Caco-2 (cell line): ENCODE results near the gene HLA-DMA. TPM values are rescaled to one million over a fixed set of nuclear protein-coding genes. Genes with fewer than 3 reads are reported as not detected.
"Not testable (repeated sequence)": the region's sequence is repeated elsewhere in the genome, so short reads cannot be mapped to it uniquely, and the experiment has no call there.

ENCODE experiments used
- BruUV-seq: library from RNA; stranded (reverse); fragments of 400-500 nt; replicated peaks from 2 replicates; lab custom pipeline; 2021; lab: Mats Ljungman, UMichigan
- CTCF ChIA-PET: fragments of 300-600 bp; sonication (Branson Sonifier 250); formaldehyde crosslinking; loops from one replicate; lab custom pipeline; 2022; ENCODE audit warnings: antibody characterized with exemption; lab: Charles Lee
- POLR2A ChIA-PET: fragments of 300-600 bp; sonication (Branson Sonifier 250); formaldehyde crosslinking; loops from one replicate; lab custom pipeline; 2022; ENCODE audit warnings: antibody characterized with exemption; lab: Charles Lee
- DNase-seq, 2 experiments: peaks; one replicate each; pipeline versions ENCODE4 v3.0.0 to v3.0.0-alpha.2; 2020 to 2022
- H3K27me3 ChIP-seq: replicated peaks from 2 replicates; pipeline ENCODE4 v1.6.0; 2011; ENCODE audit warnings: low read length; ENCODE audit not compliant: control insufficient read depth, insufficient read depth
- H3K36me3 ChIP-seq: 2 replicates; pipeline ENCODE4 v1.5.1; 2011; ENCODE audit warnings: low read length; ENCODE audit not compliant: control insufficient read depth, insufficient read depth
- H3K4me1 ChIP-seq: fragments of 250-450 bp; sonication (Bioruptor Pico); 2 replicates; pipeline ENCODE4 v1.5.1; 2020; ENCODE audit warnings: mild to moderate bottlenecking
- H3K4me3 ChIP-seq: 2 replicates; pipeline ENCODE4 v1.5.1; 2011; ENCODE audit warnings: low read depth, mild to moderate bottlenecking, control low read depth, low read length
- H3K9me3 ChIP-seq: fragments of 250-450 bp; sonication (Bioruptor Pico); 2 replicates; pipeline ENCODE4 v1.5.1; 2020; ENCODE audit warnings: mild to moderate bottlenecking, moderate library complexity
- H3K27ac Mint-ChIP-seq: one replicate; pipeline ENCODE4 v1.8.0; 2022; ENCODE audit warnings: mixed read lengths; ENCODE audit not compliant: unreplicated experiment
- H3K27me3 Mint-ChIP-seq: one replicate; pipeline ENCODE4 v1.8.0; 2022; ENCODE audit warnings: mixed read lengths; ENCODE audit not compliant: insufficient read depth, unreplicated experiment
- H3K36me3 Mint-ChIP-seq: one replicate; pipeline ENCODE4 v1.8.0; 2022; ENCODE audit warnings: mild to moderate bottlenecking, mixed read lengths; ENCODE audit not compliant: insufficient read depth, unreplicated experiment
- H3K4me1 Mint-ChIP-seq: one replicate; pipeline ENCODE4 v1.8.0; 2022; ENCODE audit warnings: low read depth, mixed read lengths; ENCODE audit not compliant: unreplicated experiment
- H3K4me3 Mint-ChIP-seq: one replicate; pipeline ENCODE4 v1.8.0; 2022; ENCODE audit warnings: mild to moderate bottlenecking, moderate library complexity, mixed read lengths; ENCODE audit not compliant: unreplicated experiment
- H3K9me3 Mint-ChIP-seq: one replicate; pipeline ENCODE4 v1.8.0; 2022; ENCODE audit warnings: mixed read lengths; ENCODE audit not compliant: unreplicated experiment
- intact Hi-C: fragments of 100-400 bp; cut with micrococcal nuclease; formaldehyde crosslinking; loops from one replicate; pipeline ENCODE4 v1.10.0; 2022; ENCODE audit not compliant: unreplicated experiment
- total RNA-seq: library from RNA; stranded (reverse); gene quantifications from 2 replicates; pipeline ENCODE4 v1.2.3, GENCODE V29; 2022
- TF ChIP-seq, protein P1 (sequence below), 2 experiments: fragments of 200-600 bp in 1 of 2; IDR thresholded peaks; 1 replicate in 1 of 2; 2 replicates in 1 of 2; pipeline versions ENCODE4 v1.5.1 to v1.8.0; 2011 to 2022; ENCODE audit warnings: antibody characterized with exemption in 1 of 2, control low read depth in 1 of 2, inconsistent platforms in 1 of 2, low read depth in 1 of 2, low read length in 1 of 2, mild to moderate bottlenecking in 1 of 2, moderate library complexity in 1 of 2; ENCODE audit not compliant: insufficient read depth in 1 of 2, severe bottlenecking in 1 of 2, unreplicated experiment in 1 of 2

The HLA-DMA gene
- total RNA-seq, 1 experiment from 2014 or later: 2.1 TPM

DNA sequence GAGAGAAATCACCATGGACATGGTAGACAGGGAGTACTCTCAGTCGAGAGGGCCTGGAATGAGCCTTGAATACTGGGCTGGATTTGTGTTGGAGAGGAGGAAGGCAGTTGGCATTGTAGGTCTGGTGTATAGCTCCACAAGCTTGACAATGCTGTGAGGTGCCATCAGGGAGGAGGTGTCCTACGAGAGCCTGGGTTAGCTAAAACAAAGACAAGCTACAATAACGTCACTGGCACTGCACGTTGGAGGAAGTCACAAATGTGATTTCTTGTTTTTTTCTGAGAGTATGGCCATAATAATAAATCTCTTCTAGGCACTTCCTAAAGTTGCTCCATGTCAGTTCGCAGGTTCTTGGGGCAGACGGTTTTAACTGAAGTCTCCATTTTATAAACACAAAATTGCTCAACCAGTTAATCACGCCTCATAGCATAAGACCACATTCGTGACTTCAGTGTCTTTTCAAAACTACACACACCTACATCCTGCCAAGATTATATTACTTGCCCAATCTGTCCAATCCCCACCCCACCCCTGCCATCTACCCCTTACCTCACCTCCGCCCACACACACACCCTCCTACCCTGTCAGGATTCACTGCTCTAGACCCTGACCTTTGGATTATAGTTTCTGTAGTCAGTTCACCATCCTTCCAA lies 7.7 kb downstream of the HLA-DMA start:
- ChIA-PET POLR2A (no interaction called here), CTCF (no interaction called here)
- H3K36me3 ChIP-seq: no peaks in the 10 kb centered on the region
- H3K27me3 ChIP-seq: no peaks in the 10 kb centered on the region
- DNase-seq: no peak
- intact Hi-C loops: loop anchor here (5.0 kb wide), 1 partner anchor 108 kb away; the partner anchor contains the start of gene TAP2
- H3K27ac Mint-ChIP-seq: no peak overlapping the region
- TF ChIP-seq, protein P1, sequence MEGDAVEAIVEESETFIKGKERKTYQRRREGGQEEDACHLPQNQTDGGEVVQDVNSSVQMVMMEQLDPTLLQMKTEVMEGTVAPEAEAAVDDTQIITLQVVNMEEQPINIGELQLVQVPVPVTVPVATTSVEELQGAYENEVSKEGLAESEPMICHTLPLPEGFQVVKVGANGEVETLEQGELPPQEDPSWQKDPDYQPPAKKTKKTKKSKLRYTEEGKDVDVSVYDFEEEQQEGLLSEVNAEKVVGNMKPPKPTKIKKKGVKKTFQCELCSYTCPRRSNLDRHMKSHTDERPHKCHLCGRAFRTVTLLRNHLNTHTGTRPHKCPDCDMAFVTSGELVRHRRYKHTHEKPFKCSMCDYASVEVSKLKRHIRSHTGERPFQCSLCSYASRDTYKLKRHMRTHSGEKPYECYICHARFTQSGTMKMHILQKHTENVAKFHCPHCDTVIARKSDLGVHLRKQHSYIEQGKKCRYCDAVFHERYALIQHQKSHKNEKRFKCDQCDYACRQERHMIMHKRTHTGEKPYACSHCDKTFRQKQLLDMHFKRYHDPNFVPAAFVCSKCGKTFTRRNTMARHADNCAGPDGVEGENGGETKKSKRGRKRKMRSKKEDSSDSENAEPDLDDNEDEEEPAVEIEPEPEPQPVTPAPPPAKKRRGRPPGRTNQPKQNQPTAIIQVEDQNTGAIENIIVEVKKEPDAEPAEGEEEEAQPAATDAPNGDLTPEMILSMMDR (IDR thresholded peaks at IDR 0.05; ENCODE audit: insufficient read depth in 1 of 2, low read depth in 1 of 2, low read length in 1 of 2, severe bottlenecking in 1 of 2, unreplicated experiment in 1 of 2): no peak
- no peak overlapping the region for H3K4me3 ChIP-seq
- no peaks in the 10 kb centered on the region for H3K4me1 ChIP-seq
- H3K36me3 Mint-ChIP-seq: no peaks in the 10 kb centered on the region
- H3K9me3 ChIP-seq: peaks cover 9% of the 10 kb centered on the region
- no peaks in the 10 kb centered on the region for H3K4me1 Mint-ChIP-seq
- H3K9me3 Mint-ChIP-seq: no peaks in the 10 kb centered on the region
- BruUV-seq: no TSS peak
- H3K27me3 Mint-ChIP-seq: peaks cover 7% of the 10 kb centered on the region
- no peak overlapping the region for H3K4me3 Mint-ChIP-seq

GRCh38 chr6:32943864-32944649 lies 8.8 kb downstream of the HLA-DMA start:
- no peaks in the 10 kb centered on the region for H3K36me3 Mint-ChIP-seq
- intact Hi-C loops: no loop called here
- Histone ChIP-seq H3K36me3 (no peaks in the 10 kb centered on the region), H3K4me3 (no peak overlapping the region), H3K27me3 (no peaks in the 10 kb centered on the region), H3K9me3 (peaks cover 9% of the 10 kb centered on the region), H3K4me1 (no peaks in the 10 kb centered on the region)
- no peak overlapping the region for H3K27ac Mint-ChIP-seq
- no peaks in the 10 kb centered on the region for H3K4me1 Mint-ChIP-seq
- TF ChIP-seq, protein P1 (IDR thresholded peaks at IDR 0.05; ENCODE audit: insufficient read depth in 1 of 2, low read depth in 1 of 2, low read length in 1 of 2, severe bottlenecking in 1 of 2, unreplicated experiment in 1 of 2): no peak
- no TSS peak for BruUV-seq
- no peaks in the 10 kb centered on the region for H3K9me3 Mint-ChIP-seq
- no peak for DNase-seq
- ChIA-PET POLR2A (no interaction called here), CTCF (interaction anchor here (0.6 to 1.0 kb wide), 2 partner anchors 11 to 336 kb away, joined by 6 read pairs; no protein-coding TSS in a partner anchor)
- peaks cover 4% of the 10 kb centered on the region for H3K27me3 Mint-ChIP-seq
- no peak overlapping the region for H3K4me3 Mint-ChIP-seq

DNA sequence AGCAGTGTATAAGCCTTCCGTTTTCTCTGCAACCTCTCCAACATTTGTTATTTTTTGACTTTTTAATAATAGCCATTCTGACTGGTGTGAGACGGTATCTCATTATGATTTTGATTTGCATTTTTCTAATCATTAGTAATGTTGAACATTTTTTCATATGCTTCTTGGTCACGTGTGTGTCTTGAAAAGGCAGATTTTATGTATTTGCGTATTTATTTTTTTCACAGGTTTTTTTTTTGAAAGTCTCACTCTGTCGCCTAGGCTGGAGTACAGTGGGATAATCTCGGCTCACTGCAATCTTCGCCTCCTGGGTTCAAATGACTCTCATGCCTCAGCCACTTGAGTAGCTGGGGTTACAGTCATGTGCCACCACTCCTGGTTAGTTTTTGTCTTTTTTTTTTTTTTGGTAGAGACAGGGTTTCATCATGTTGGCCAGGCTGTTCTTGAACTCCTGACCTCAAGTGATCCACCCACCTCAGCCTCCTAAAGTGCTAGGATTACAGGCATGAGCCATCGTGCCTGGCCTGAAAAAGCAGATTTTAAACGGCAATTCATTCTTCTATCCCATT lies 10.3 kb downstream of the HLA-DMA start:
- H3K4me1 ChIP-seq, H3K4me3 ChIP-seq, H3K4me3 Mint-ChIP-seq, H3K9me3 Mint-ChIP-seq, H3K27me3 Mint-ChIP-seq, POLR2A ChIA-PET, H3K9me3 ChIP-seq, H3K27ac Mint-ChIP-seq, H3K36me3 ChIP-seq, intact Hi-C loops, H3K36me3 Mint-ChIP-seq, H3K27me3 ChIP-seq, BruUV-seq, DNase-seq, H3K4me1 Mint-ChIP-seq: not testable (repeated sequence)
- CTCF ChIA-PET: interaction anchor here (0.9 to 1.5 kb wide), 1 partner anchor 9 kb away, joined by 3 to 6 read pairs; no protein-coding TSS in a partner anchor
